Measurements from ENCODE around the gene NAV1.

The NAV1 gene

GRCh38 chr1:201493757-201494617 lies 44.9 kb upstream of the NAV1 start:
- Histone ChIP-seq H3K27me3 (ENCODE audit: insufficient read depth, low read depth, severe bottlenecking) (no peaks in the 10 kb centered on the region), H3K9me3 (ENCODE audit: severe bottlenecking) (peaks cover 10% of the 10 kb centered on the region), H3K36me3 (no peaks in the 10 kb centered on the region), H3K27ac (peak overlapping the region; percentile 40), H3K4me3 (ENCODE audit: low read depth, low read length) (no peak overlapping the region)
- TF ChIP-seq CTCF (IDR thresholded peaks at IDR 0.05; ENCODE audit: low read depth, low read length): no peak
- DNase-seq: peak; percentile 79

DNA sequence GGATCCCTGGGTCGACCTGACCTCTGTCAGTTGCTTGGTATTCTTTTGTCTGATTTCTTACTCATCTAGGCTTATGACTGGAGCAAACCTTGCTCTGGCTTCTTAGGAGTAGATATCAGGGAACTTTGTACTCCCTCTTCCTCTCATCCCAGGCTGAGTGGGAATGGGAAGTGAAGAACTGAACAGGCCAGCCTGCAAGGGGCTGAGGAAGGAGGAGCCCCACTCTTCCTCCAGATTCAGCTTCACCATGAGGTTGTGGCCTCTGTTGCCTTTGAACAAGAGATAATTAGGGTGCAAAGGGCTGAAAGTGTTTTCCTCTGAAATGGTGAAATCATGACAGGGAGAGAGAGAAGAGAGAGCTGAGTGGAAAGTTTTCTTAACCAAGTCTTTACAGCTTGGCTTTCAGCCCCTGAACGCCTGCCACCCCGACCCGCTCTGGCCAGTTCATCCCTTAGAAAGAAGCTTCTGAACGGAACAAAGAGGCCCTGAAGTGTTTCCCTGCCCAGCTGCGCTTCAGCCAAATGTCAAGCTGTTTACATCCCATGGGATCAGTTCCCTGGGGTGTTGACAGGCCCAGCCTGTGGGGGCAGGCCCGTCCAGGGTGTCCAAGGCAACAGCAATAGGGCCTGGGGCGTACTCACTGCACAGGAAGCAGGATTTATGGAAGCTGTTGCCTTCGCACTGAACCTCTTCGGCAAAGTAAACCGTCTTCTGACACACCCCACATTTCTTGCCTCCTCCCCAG lies 43.2 kb upstream of the NAV1 start:
- Histone ChIP-seq H3K9me3 (ENCODE audit: severe bottlenecking) (peaks cover 10% of the 10 kb centered on the region), H3K4me3 (ENCODE audit: low read depth, low read length) (no peak overlapping the region), H3K27me3 (ENCODE audit: insufficient read depth, low read depth, severe bottlenecking) (no peaks in the 10 kb centered on the region), H3K27ac (peak overlapping the region; percentile 51), H3K36me3 (no peaks in the 10 kb centered on the region)
- peak; percentile 92 for DNase-seq
- TF ChIP-seq CTCF (IDR thresholded peaks at IDR 0.05; ENCODE audit: low read depth, low read length): no peak

- no peaks in the 10 kb centered on the region for H3K36me3 ChIP-seq
- no peaks in the 10 kb centered on the region for H3K27me3 ChIP-seq (ENCODE audit: insufficient read depth, low read depth, severe bottlenecking)
- DNase-seq: peak; percentile 50
- H3K9me3 ChIP-seq (ENCODE audit: severe bottlenecking): peaks cover 10% of the 10 kb centered on the region
- H3K27ac ChIP-seq: peak overlapping the region; percentile 51
- H3K4me3 ChIP-seq (ENCODE audit: low read depth, low read length): no peak overlapping the region
- TF ChIP-seq CTCF (IDR thresholded peaks at IDR 0.05; ENCODE audit: low read depth, low read length): no peak
These were observed 42.6 kb upstream of the NAV1 start for GRCh38 chr1:201496296-201496690.

DNA sequence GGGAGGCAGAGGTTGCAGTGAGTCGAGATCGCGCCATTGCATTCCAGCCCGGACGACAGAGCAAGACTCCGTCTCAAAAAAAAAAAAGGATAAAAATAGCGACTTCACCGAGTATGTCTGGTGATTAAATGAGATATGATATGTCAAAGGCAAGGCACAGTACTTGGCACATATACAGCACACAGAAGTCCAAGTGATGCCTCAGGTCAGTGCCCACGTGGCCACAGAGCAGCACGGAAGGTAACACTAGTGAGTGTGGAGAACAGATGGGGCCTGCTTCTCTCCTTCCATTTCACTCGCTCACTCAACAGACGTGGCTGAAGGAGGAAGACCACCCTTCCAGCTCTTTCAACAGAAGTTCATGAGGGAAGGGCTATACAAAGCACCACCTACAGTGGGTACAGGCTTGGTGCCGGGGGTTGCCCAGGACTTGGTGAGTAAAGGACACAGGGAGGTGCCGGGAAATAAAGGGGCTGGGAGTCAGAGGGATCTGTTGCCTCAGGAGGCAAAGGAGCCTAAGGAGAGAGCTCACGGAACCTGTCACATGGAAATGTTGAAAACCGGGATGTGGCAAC lies 40.9 kb upstream of the NAV1 start:
- Histone ChIP-seq H3K4me3 (ENCODE audit: low read depth, low read length) (no peak overlapping the region), H3K36me3 (no peaks in the 10 kb centered on the region), H3K27ac (no peak overlapping the region), H3K9me3 (ENCODE audit: severe bottlenecking) (peaks cover 5% of the 10 kb centered on the region), H3K27me3 (ENCODE audit: insufficient read depth, low read depth, severe bottlenecking) (no peaks in the 10 kb centered on the region)
- TF ChIP-seq CTCF (IDR thresholded peaks at IDR 0.05; ENCODE audit: low read depth, low read length): no peak
- DNase-seq: no peak

DNA sequence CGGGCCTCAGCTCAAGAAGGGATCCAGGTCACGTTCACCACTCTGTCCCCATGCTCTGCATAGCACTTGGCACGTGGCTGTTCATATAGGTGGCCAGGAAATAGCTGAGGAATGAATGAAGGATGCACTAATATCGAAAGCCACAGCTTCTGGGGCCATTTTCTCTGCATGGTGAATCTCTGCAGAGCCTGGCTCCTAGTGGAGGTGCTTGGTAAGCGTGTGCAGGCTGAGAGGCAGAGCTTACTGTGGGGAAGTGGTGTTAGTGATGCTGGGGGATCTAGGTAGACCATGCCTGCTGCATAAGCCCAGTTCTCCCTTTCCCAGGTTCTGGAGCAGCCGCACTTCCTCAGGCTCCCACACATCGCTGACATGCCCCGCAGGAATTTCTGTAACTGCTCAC lies 40.3 kb upstream of the NAV1 start:
- H3K36me3 ChIP-seq: no peaks in the 10 kb centered on the region

More for the DNA sequence above, 40.3 kb upstream of the NAV1 start:
- no peak overlapping the region for H3K27ac ChIP-seq
- H3K9me3 ChIP-seq (ENCODE audit: severe bottlenecking): no peaks in the 10 kb centered on the region
- no peak for DNase-seq
- TF ChIP-seq CTCF (IDR thresholded peaks at IDR 0.05; ENCODE audit: low read depth, low read length): peak; percentile 37; the same call in 1 of the 2 replicates
- no peaks in the 10 kb centered on the region for H3K27me3 ChIP-seq (ENCODE audit: insufficient read depth, low read depth, severe bottlenecking)
- no peak overlapping the region for H3K4me3 ChIP-seq (ENCODE audit: low read depth, low read length)
